ENCODE results near the gene EFNA1. TPM values are rescaled to one million over a fixed set of nuclear protein-coding genes. Genes with fewer than 3 reads are reported as not detected.
A peak's percentile ranks its signal among the peaks of the same experiment; 100 is the strongest.

The EFNA1 gene
- total RNA-seq, 2 experiments from 2014 or later: not detected

DNA sequence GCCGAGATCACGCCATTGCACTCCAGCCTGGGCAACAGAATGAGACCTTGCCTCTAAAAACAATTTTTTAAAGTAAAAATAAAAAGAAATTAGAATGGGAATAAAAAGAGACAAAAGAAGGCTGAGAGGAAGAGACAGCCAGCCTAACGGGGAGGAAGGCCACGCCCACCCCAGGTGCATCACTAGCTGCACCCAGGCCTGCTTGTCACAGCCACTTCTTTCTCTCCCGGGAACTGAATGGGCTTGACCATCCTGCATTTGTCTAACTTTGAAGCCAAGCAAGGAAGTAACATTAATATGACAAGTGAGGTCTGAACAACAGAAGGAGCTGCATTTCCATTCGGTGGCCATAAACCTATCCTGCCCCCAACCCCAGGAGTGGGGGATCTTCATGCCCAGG is 20.8 kb upstream of the EFNA1 start:
- intact Hi-C loops (cut with micrococcal nuclease; ENCODE audit: unreplicated experiment): no loop called here
- no peak overlapping the region for H3K4me3 ChIP-seq (ENCODE audit: low read depth, low read length, poor library complexity, severe bottlenecking)
- ChIA-PET POLR2A (interaction anchor here (0.7 kb wide), 1 partner anchor 751 kb away, joined by 3 read pairs; no protein-coding TSS in a partner anchor), CTCF (ENCODE audit: unreplicated experiment) (no interaction called here)
- H3K9me2 ChIP-seq (ENCODE audit: insufficient read depth, low read length): no peaks in the 10 kb centered on the region
- H3K9me3 ChIP-seq (ENCODE audit: low read length): no peaks in the 10 kb centered on the region
- no peak overlapping the region for H3K4me2 ChIP-seq (ENCODE audit: low read length)
- BruUV-seq (replicated peaks): no TSS peak
- no peaks in the 10 kb centered on the region for H3K79me2 ChIP-seq (ENCODE audit: insufficient read depth, low read depth, low read length)
- H2AFZ ChIP-seq (ENCODE audit: low read length): no peak overlapping the region
- H3K27ac ChIP-seq (ENCODE audit: low read depth, low read length, poor library complexity, severe bottlenecking): no peak overlapping the region
- H4K20me1 ChIP-seq (ENCODE audit: insufficient read depth, low read length): no peaks in the 10 kb centered on the region
- no peaks in the 10 kb centered on the region for H3K36me3 ChIP-seq (ENCODE audit: insufficient read depth, low read length)
- DNase-seq (ENCODE audit: low spot score): peak; percentile 52
- peaks cover 11% of the 10 kb centered on the region for H3K4me1 ChIP-seq (ENCODE audit: insufficient read depth, low read length, poor library complexity, severe bottlenecking)
- TF ChIP-seq, protein P1, sequence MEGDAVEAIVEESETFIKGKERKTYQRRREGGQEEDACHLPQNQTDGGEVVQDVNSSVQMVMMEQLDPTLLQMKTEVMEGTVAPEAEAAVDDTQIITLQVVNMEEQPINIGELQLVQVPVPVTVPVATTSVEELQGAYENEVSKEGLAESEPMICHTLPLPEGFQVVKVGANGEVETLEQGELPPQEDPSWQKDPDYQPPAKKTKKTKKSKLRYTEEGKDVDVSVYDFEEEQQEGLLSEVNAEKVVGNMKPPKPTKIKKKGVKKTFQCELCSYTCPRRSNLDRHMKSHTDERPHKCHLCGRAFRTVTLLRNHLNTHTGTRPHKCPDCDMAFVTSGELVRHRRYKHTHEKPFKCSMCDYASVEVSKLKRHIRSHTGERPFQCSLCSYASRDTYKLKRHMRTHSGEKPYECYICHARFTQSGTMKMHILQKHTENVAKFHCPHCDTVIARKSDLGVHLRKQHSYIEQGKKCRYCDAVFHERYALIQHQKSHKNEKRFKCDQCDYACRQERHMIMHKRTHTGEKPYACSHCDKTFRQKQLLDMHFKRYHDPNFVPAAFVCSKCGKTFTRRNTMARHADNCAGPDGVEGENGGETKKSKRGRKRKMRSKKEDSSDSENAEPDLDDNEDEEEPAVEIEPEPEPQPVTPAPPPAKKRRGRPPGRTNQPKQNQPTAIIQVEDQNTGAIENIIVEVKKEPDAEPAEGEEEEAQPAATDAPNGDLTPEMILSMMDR (conservative IDR thresholded peaks at IDR 0.05; ENCODE audit: low read length): no peak
- TF ChIP-seq EZH2phosphoT487 (IDR thresholded peaks at IDR 0.05; ENCODE audit: borderline replicate concordance, low read depth, low read length): no peak

DNA sequence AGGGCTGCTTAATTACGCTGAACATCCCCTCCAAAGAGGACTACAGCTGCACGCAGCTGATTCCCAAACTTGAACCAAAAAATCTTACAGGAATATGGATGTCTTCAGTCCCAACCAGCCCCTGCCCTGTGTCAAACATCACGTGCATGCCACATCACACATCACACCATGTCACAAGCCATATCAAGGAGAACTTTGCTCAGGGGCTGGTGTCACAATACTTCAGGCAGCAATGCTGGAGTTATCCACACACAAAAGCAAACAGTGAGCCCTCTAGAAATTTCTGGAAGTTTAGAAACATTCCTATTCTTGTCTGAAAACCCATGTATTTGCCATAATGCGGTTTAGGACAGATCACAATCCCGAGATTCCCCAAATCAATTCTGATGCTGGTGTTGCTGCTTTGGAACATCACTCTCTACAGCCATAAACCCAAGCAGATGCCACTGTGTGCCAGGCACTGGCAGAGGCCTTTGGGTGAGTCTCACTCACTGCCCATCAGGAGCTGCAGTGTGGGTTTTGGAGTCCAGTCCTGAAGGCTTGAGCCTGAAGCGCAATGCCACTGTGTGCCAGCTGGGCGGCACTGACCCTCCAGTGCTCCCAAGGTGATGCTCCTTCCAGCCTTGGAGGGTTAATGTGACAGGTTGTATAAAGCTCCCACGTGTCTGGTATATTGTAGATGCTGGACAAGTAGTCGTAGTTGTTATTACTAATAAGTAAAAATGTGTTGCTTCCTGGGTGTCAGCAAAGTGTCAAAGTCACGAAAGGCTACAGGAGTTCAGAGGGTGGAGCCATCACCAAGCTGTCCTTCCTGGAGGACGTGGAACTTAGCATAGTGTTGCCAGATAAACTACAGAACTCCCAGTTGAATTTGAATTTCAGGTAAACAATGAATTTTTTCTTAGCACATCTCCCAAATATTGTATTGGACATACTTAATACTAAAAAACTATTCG is 20.1 kb upstream of the EFNA1 start:
- no peaks in the 10 kb centered on the region for H4K20me1 ChIP-seq (ENCODE audit: insufficient read depth, low read length)
- ChIA-PET POLR2A (no interaction called here), CTCF (ENCODE audit: unreplicated experiment) (no interaction called here)
- no peak overlapping the region for H3K4me2 ChIP-seq (ENCODE audit: low read length)
- TF ChIP-seq, protein P1 (conservative IDR thresholded peaks at IDR 0.05; ENCODE audit: low read length): no peak
- no peak for TF ChIP-seq EZH2phosphoT487 (IDR thresholded peaks at IDR 0.05; ENCODE audit: borderline replicate concordance, low read depth, low read length)
- H3K36me3 ChIP-seq (ENCODE audit: insufficient read depth, low read length): no peaks in the 10 kb centered on the region
- DNase-seq (ENCODE audit: low spot score): no peak
- H3K9me2 ChIP-seq (ENCODE audit: insufficient read depth, low read length): no peaks in the 10 kb centered on the region
- no peak overlapping the region for H3K27ac ChIP-seq (ENCODE audit: low read depth, low read length, poor library complexity, severe bottlenecking)
- H3K79me2 ChIP-seq (ENCODE audit: insufficient read depth, low read depth, low read length): no peaks in the 10 kb centered on the region
- intact Hi-C loops (cut with micrococcal nuclease; ENCODE audit: unreplicated experiment): no loop called here
- H3K4me3 ChIP-seq (ENCODE audit: low read depth, low read length, poor library complexity, severe bottlenecking): no peak overlapping the region
- no peak overlapping the region for H2AFZ ChIP-seq (ENCODE audit: low read length)
- H3K9me3 ChIP-seq (ENCODE audit: low read length): no peaks in the 10 kb centered on the region
- no TSS peak for BruUV-seq (replicated peaks)
- peaks cover 11% of the 10 kb centered on the region for H3K4me1 ChIP-seq (ENCODE audit: insufficient read depth, low read length, poor library complexity, severe bottlenecking)

DNA sequence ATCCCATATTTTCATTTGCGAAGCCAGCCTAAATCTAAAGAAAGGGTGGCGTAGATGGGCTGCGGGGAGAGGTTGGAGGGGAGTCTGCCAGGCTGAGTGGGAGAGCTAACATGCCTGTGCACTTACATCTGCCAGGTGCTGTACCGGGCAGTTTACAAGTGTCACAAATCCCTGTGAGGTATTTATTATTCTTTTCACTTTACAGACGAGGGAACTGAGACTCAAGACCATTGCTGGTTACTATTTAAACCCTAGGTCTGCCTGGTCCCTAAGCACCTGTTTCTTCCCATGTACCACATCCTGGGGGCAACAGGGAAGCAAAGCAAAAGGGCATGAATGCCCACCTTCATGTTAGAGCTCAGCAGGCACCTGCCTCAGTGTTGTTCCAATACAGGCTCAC is 19.4 kb upstream of the EFNA1 start:
- no TSS peak for BruUV-seq (replicated peaks)
- no peak overlapping the region for H2AFZ ChIP-seq (ENCODE audit: low read length)
- ChIA-PET CTCF (ENCODE audit: unreplicated experiment) (no interaction called here), POLR2A (interaction anchor here (0.6 to 0.7 kb wide), 2 partner anchors 11 to 26 kb away, joined by 3 to 4 read pairs; no protein-coding TSS in a partner anchor)
- DNase-seq (ENCODE audit: low spot score): no peak
- H3K9me2 ChIP-seq (ENCODE audit: insufficient read depth, low read length): no peaks in the 10 kb centered on the region
- peaks cover 11% of the 10 kb centered on the region for H3K4me1 ChIP-seq (ENCODE audit: insufficient read depth, low read length, poor library complexity, severe bottlenecking)
- no peaks in the 10 kb centered on the region for H4K20me1 ChIP-seq (ENCODE audit: insufficient read depth, low read length)
- H3K9me3 ChIP-seq (ENCODE audit: low read length): no peaks in the 10 kb centered on the region
- no peaks in the 10 kb centered on the region for H3K36me3 ChIP-seq (ENCODE audit: insufficient read depth, low read length)
- TF ChIP-seq EZH2phosphoT487 (IDR thresholded peaks at IDR 0.05; ENCODE audit: borderline replicate concordance, low read depth, low read length): no peak
- TF ChIP-seq, protein P1 (conservative IDR thresholded peaks at IDR 0.05; ENCODE audit: low read length): no peak
- no peak overlapping the region for H3K27ac ChIP-seq (ENCODE audit: low read depth, low read length, poor library complexity, severe bottlenecking)
- H3K4me3 ChIP-seq (ENCODE audit: low read depth, low read length, poor library complexity, severe bottlenecking): no peak overlapping the region
- intact Hi-C loops (cut with micrococcal nuclease; ENCODE audit: unreplicated experiment): no loop called here
- no peaks in the 10 kb centered on the region for H3K79me2 ChIP-seq (ENCODE audit: insufficient read depth, low read depth, low read length)
- H3K4me2 ChIP-seq (ENCODE audit: low read length): no peak overlapping the region

Data from OCI-LY7 (cell line).